EH (cell line): ENCODE data around the gene H1-8.
A peak's percentile ranks its signal among the peaks of the same experiment; 100 is the strongest.

ENCODE experiments used
- DNase-seq: peaks from one replicate; pipeline ENCODE4 v3.0.0-alpha.2; 2015; ENCODE audit warnings: low read depth

Gene H1-8

GRCh38 chr3:129556358-129556695 lies 13.4 kb downstream of the H1-8 start:
- no peak for DNase-seq

GRCh38 chr3:129556890-129557547 lies 14.0 kb downstream of the H1-8 start:
- DNase-seq = no peak

- peak; percentile 86 for DNase-seq
Observed at GRCh38 chr3:129557548-129557894, 14.5 kb downstream of the H1-8 start.

- DNase-seq = peak; percentile 38
Observed at GRCh38 chr3:129558081-129558771, 15.3 kb downstream of the H1-8 start.

GRCh38 chr3:129558772-129559564 lies 16.0 kb downstream of the H1-8 start:
- DNase-seq = peak; percentile 96

GRCh38 chr3:129559565-129560079 lies 16.6 kb downstream of the H1-8 start:
- no peak for DNase-seq

- DNase-seq = peak; percentile 93
Observed at GRCh38 chr3:129560269-129560787, 17.4 kb downstream of the H1-8 start.

GRCh38 chr3:129560911-129561594 lies 18.1 kb downstream of the H1-8 start:
- DNase-seq = peak; percentile 93

- DNase-seq = no peak
Observed at GRCh38 chr3:129561619-129562248, 18.8 kb downstream of the H1-8 start.

GRCh38 chr3:129562803-129563202 lies 19.8 kb downstream of the H1-8 start:
- DNase-seq = no peak

GRCh38 chr3:129563332-129563731 lies 20.4 kb downstream of the H1-8 start:
- DNase-seq = no peak

- DNase-seq = no peak
Observed at GRCh38 chr3:129563850-129564535, 21.0 kb downstream of the H1-8 start.

GRCh38 chr3:129564981-129565644 lies 22.1 kb downstream of the H1-8 start:
- DNase-seq = peak; percentile 26

GRCh38 chr3:129565902-129566301 lies 22.9 kb downstream of the H1-8 start:
- DNase-seq = no peak

GRCh38 chr3:129567176-129567705 lies 24.3 kb downstream of the H1-8 start:
- DNase-seq = no peak

- DNase-seq = no peak
Observed at GRCh38 chr3:129567939-129568338, 25.0 kb downstream of the H1-8 start.

- no peak for DNase-seq
Observed at GRCh38 chr3:129569856-129570255, 26.9 kb downstream of the H1-8 start.

- DNase-seq = no peak
Observed at GRCh38 chr3:129571605-129572547, 28.9 kb downstream of the H1-8 start.

GRCh38 chr3:129572603-129573002 lies 29.6 kb downstream of the H1-8 start:
- no peak for DNase-seq
